Measurements from ENCODE around the gene KIF14. TPM values are rescaled to one million over a fixed set of nuclear protein-coding genes. Genes with fewer than 3 reads are reported as not detected.

Gene KIF14
- total and polyA plus RNA-seq, 2 of the 8 experiments (the other 6 are each of a cell fraction or from before 2014, with no cell fraction given) = 2.6 to 23.3 TPM

GRCh38 chr1:200530623-200531261 is 89.8 kb downstream of the KIF14 start (continued):
- TF ChIP-seq CHD7 (IDR thresholded peaks at IDR 0.05; ENCODE audit: insufficient replicate concordance, low read length) = no peak
- TF ChIP-seq NRF1 (IDR thresholded peaks at IDR 0.05; ENCODE audit: low read depth, low read length) = no peak
- no peak for TF ChIP-seq JUN (IDR thresholded peaks at IDR 0.05; ENCODE audit: low read depth, low read length)
- TF ChIP-seq SAP30 (IDR thresholded peaks at IDR 0.05; ENCODE audit: insufficient read depth, insufficient replicate concordance, low read length) = no peak
- no peak for TF ChIP-seq GABPA (IDR thresholded peaks at IDR 0.05; ENCODE audit: borderline replicate concordance, insufficient read depth, low read length)

All from H1 (cell line).